ENCODE results near the gene CTTNBP2NL.
"Not testable (repeated sequence)": the region's sequence is repeated elsewhere in the genome, so short reads cannot be mapped to it uniquely, and the experiment has no call there.

Gene CTTNBP2NL

DNA sequence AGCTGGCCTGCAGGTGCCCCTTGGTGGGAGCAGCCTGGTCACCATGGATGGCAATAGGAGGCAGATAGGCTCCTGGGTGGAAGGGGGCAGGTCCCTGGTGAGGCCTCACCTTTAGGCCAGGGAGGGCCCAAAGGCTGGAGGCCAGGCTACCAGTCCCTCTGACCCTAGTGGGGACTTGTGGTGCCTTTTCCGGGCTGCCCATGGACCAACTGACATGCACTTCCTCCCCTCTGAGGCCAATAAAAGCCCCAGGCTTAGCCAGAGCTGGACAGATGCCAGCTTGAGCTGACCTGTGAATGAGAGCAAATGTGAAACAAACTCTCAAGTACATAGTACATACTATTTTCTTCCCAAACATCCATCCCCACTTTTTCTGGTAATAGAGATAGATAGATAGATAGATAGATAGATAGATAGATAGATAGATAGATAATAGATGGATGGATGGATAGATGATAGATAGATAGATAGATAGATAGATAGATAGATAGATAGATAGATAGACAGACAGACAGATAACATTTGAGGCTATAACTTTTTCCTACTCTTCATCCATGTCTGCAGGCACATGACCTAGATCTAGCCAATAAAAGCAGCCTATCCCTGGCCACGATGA lies 9.2 kb upstream of the CTTNBP2NL start:
- no peak overlapping the region for H3K4me3 ChIP-seq (ENCODE audit: low read depth, low read length)
- TF ChIP-seq, protein P1, sequence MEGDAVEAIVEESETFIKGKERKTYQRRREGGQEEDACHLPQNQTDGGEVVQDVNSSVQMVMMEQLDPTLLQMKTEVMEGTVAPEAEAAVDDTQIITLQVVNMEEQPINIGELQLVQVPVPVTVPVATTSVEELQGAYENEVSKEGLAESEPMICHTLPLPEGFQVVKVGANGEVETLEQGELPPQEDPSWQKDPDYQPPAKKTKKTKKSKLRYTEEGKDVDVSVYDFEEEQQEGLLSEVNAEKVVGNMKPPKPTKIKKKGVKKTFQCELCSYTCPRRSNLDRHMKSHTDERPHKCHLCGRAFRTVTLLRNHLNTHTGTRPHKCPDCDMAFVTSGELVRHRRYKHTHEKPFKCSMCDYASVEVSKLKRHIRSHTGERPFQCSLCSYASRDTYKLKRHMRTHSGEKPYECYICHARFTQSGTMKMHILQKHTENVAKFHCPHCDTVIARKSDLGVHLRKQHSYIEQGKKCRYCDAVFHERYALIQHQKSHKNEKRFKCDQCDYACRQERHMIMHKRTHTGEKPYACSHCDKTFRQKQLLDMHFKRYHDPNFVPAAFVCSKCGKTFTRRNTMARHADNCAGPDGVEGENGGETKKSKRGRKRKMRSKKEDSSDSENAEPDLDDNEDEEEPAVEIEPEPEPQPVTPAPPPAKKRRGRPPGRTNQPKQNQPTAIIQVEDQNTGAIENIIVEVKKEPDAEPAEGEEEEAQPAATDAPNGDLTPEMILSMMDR (IDR thresholded peaks at IDR 0.05; ENCODE audit: borderline replicate concordance, insufficient read depth, low read depth, low read length), result no peak

DNA sequence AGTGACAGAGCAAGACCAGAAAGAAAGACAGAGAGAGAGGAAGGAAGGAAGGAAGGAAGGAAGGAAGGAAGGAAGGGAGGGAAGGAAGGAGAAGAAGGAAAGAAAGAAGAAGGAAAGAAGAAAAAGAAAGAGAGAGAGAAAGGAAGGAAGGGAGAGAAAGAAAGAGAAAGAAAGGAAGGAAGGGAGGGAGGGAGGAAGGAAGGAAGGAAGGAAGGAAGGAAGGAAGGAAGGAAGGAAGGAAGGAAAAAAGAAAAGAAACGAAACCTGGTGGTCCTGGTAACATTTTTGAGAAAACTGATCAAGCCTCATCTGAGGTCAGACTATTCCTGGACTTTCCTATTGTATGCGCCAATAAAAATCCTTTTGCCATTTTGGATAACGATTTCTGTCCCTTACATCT lies 8.2 kb upstream of the CTTNBP2NL start:
- TF ChIP-seq, protein P1 (IDR thresholded peaks at IDR 0.05; ENCODE audit: borderline replicate concordance, insufficient read depth, low read depth, low read length), result no peak
- H3K4me3 ChIP-seq (ENCODE audit: low read depth, low read length), result no peak overlapping the region

DNA sequence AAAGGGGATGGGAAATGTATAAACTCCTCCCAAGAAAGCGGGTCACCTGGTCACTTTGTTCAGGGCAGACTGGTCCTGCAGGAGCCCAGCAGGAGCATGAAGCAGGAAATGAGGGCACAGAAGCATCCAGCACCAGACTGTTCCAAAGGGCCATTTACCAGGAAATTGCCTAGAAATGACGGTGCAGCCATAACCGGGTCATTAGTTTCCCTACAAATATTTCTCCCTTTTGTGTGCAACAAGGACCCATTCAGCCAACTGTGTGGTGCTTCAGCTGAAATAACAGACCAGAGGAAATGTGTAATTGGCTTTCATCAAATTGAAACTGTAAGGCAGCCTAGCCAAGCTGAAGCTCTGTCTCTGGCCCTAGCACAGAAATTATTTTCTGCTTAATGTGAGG lies 7.6 kb upstream of the CTTNBP2NL start:
- TF ChIP-seq, protein P1 (IDR thresholded peaks at IDR 0.05; ENCODE audit: borderline replicate concordance, insufficient read depth, low read depth, low read length), result no peak
- no peak overlapping the region for H3K4me3 ChIP-seq (ENCODE audit: low read depth, low read length)

DNA sequence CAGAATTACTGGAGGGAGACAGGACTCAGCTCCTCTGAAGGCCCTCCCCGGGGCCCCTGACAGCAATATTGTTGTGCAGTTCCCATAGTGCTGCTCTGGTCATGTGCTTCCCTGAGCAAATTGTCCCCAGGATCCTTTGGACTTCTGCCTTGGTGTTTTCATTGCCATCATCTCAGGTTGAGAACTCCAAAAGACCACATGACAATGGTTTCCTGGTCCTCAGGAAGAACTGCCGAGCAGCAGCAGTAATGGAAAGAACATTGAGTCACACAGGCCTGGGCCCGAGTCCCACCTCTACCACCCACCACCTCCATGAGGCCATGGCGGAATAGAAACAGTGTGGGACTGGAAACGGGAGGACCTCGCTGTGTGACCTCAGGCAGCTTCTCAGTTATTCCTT lies 6.3 kb upstream of the CTTNBP2NL start:
- H3K4me3 ChIP-seq (ENCODE audit: low read depth, low read length), result no peak overlapping the region
- TF ChIP-seq, protein P1 (IDR thresholded peaks at IDR 0.05; ENCODE audit: borderline replicate concordance, insufficient read depth, low read depth, low read length), result no peak

DNA sequence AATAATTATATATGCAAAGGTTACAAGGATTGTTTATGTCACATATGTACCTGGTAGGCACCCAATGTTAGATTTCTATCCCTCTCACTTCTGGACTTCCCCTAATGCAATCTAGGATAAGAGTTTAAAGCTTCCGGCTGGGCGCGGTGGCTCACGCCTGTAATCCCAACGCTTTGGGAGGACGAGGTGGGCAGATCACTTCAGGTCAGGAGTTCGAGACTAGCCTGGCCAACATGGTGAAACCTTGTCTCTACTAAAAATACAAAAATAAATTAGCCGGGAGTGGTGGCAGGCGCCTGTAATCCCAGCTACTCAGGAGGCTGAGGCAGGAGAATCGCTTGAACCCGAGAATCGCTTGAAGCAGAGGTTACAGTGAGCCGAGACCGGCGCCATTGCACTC lies 5.7 kb upstream of the CTTNBP2NL start:
- H3K4me3 ChIP-seq (ENCODE audit: low read depth, low read length), result not testable (repeated sequence)

DNA sequence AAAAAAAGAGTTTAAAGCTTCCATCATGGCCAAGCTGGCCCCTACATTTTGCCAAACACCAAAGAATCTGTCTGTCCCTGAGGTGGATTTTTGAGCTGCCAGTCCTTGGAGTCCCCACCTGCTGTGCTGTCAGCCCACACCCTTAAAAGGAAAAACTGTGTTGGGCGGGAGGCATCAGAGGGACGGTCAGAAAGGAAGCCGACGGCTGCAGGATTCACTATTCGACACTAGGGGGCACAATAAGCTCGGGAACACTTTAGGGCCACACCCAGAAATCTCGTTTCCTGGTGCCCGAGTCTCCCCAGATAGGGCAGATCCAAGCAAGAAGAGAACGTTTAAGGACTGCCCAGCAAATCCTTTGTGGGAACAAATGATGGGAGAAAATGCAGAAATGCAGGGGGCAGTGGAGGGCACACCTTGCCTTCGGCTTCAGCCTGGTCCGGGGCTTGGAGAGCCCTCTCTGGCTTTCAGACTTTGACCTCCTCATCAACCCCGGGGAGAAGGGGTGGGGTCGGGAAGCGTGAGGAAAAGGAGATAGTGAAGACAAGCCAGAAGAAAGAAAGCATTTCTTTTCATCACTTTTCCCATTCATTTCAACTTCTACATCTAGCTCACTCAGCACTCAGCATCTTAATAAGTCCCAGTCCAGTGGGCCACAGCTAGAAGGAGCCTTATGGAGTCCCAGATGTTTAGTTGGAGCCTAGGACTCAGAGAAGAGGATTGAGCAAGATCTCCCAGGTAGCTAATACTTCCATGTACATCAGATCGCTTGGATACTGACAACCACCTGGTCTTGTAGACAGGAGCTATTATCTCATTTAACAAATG lies 5.0 kb upstream of the CTTNBP2NL start:
- TF ChIP-seq, protein P1 (IDR thresholded peaks at IDR 0.05; ENCODE audit: borderline replicate concordance, insufficient read depth, low read depth, low read length), result peak; percentile 80
- peak overlapping the region; percentile 47 for H3K4me3 ChIP-seq (ENCODE audit: low read depth, low read length)

DNA sequence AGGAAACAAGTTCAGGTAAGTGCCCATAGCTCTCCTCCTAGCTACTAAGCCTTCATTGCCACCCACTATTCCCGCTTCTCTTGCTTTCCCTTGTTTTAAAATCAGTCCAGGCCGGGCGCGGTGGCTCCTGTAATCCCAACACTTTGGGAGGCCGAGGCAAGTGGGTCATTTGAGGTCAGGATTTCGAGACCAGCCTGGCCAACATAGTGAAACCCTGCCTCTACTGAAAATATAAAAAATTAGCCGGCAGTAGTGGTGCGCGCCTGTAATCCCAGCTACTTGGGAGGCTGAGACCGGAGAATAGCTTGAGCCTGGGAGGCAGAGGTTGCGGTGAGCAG lies 4.4 kb upstream of the CTTNBP2NL start:
- no peak overlapping the region for H3K4me3 ChIP-seq (ENCODE audit: low read depth, low read length)
- TF ChIP-seq, protein P1 (IDR thresholded peaks at IDR 0.05; ENCODE audit: borderline replicate concordance, insufficient read depth, low read depth, low read length), result no peak
